ENCODE measurements around the gene SLC35F1.

SLC35F1 gene

DNA sequence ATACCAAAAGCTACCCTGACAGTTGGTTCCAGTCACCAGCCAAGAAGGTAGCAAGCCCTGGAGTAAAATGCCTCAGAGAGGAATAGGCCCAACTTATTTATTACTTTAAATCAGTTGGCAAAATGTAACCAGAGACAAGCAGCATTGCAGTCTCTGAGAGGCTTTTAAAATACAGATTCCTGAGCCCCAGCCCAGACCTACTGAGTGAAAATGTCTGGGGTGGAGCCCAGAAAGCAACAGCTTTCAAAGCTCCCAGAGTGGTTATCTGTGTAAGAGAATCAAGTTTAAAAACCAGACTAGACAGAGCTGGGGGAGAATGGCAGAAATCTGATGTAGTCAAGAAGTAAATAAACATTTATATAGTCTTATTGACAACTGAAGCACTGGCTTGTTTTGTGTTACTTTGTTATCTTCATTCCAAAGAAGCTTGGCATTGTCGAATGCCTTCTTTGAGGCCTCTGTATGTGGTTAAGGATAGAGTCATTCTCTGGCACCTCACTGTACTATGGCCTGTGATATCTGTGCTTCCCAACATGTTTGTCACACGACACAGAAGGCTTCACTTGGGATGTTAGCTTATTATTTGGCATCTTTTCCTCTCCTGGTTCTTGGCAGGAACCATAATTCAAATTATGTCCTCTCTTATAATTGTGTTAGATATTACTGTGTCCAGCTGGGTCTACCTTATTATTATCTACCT lies 313.5 kb downstream of the SLC35F1 start:
- Histone ChIP-seq H3K27ac (ENCODE audit: low read depth in 2 of 2, low read length in 2 of 2) (no peak overlapping the region), H3K9me3 (ENCODE audit: control insufficient read depth in 2 of 2, low read length in 2 of 2) (no peaks in the 10 kb centered on the region), H3K4me3 (ENCODE audit: low read length in 2 of 2) (no peak overlapping the region), H3K9ac (ENCODE audit: low read depth in 1 of 2, low read length in 2 of 2) (no peak overlapping the region), H3K27me3 (ENCODE audit: control insufficient read depth in 2 of 2, insufficient read depth in 2 of 2, low read length in 2 of 2) (no peaks in the 10 kb centered on the region), H3K36me3 (ENCODE audit: control insufficient read depth in 2 of 2, insufficient read depth in 2 of 2, low read length in 2 of 2) (no peaks in the 10 kb centered on the region), H3K4me1 (ENCODE audit: control insufficient read depth in 2 of 2, insufficient read depth in 2 of 2, low read length in 2 of 2) (no peaks in the 10 kb centered on the region)

DNA sequence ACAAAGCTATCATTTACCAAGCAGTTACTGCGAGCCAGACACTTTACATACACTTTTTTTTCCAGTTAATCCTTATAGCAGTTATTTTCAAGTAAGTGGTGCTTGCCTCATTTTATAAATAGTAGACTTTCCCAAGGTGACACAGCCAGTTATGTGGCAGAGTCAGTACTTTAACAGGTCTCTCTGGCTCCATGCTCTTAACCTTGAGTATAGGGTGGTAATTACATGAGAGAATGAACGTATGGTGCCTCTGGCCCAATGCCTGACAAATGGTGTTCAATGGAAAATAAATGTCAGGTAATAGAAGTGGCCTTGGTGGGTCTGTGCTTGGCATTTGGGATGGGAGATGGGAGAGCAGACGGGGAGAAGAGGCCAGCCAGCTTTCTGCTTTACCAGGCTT lies 316.3 kb downstream of the SLC35F1 start:
- Histone ChIP-seq H3K4me3 (ENCODE audit: low read length in 2 of 2) (no peak overlapping the region), H3K27me3 (ENCODE audit: control insufficient read depth in 2 of 2, insufficient read depth in 2 of 2, low read length in 2 of 2) (no peaks in the 10 kb centered on the region), H3K9ac (ENCODE audit: low read depth in 1 of 2, low read length in 2 of 2) (no peak overlapping the region), H3K36me3 (ENCODE audit: control insufficient read depth in 2 of 2, insufficient read depth in 2 of 2, low read length in 2 of 2) (no peaks in the 10 kb centered on the region), H3K9me3 (ENCODE audit: control insufficient read depth in 2 of 2, low read length in 2 of 2) (no peaks in the 10 kb centered on the region), H3K4me1 (ENCODE audit: control insufficient read depth in 2 of 2, insufficient read depth in 2 of 2, low read length in 2 of 2) (no peaks in the 10 kb centered on the region), H3K27ac (ENCODE audit: low read depth in 2 of 2, low read length in 2 of 2) (no peak overlapping the region)

DNA sequence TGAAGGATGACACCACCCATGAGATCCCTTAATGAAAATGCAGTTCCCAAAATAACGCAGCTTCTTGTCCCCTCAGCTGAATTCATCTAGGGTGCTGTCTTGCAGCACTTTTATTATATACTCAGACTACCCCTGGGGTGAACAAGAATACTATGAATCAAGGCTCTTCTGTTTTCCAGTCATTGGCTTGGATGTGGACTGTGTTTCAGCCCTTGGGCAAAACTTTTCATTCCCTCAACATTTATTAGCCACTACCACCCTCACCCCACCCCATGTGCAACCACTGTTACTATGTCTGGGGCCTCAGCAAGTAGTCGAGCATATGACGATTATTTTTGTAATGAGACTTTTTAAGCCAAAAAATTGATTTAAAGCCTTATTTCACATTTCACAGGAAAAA lies 321.8 kb downstream of the SLC35F1 start:
- Histone ChIP-seq H3K9me3 (ENCODE audit: control insufficient read depth in 2 of 2, low read length in 2 of 2) (peaks cover 0 to 2% of the 10 kb centered on the region in 2 donors), H3K36me3 (ENCODE audit: control insufficient read depth in 2 of 2, insufficient read depth in 2 of 2, low read length in 2 of 2) (no peaks in the 10 kb centered on the region), H3K4me3 (ENCODE audit: low read length in 2 of 2) (no peak overlapping the region), H3K27ac (ENCODE audit: low read depth in 2 of 2, low read length in 2 of 2) (no peak overlapping the region), H3K9ac (ENCODE audit: low read depth in 1 of 2, low read length in 2 of 2) (no peak overlapping the region), H3K4me1 (ENCODE audit: control insufficient read depth in 2 of 2, insufficient read depth in 2 of 2, low read length in 2 of 2) (no peaks in the 10 kb centered on the region), H3K27me3 (ENCODE audit: control insufficient read depth in 2 of 2, insufficient read depth in 2 of 2, low read length in 2 of 2) (no peaks in the 10 kb centered on the region)

DNA sequence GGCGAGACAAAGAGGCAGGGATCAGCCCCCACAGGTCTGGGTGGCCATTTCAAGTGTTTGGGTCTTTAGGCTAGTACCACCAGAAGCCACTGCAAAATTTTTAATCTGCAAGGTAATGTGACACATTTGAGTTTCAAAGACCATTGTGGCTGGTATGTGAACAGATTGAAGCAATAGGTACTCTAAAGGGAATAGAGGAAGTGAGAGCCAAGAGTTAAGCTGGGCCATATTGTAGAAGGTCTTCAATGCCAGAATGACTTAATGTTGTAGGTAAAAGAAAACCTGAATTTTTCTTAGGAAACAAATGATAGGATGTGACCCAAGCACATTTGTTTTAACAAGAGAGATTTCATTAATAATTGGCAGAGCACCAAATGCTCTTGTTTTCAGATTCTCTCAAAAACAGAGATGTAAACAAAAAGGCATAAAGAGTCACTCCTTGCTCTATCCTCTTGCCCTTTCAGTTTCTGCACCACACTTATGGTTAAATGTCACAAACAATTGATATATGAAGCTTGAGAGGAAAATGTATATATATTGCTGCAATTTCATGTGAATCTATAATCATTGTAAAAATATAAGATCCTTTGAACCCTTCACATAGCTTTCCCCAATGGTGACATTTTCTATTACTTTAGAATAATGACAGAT lies 333.9 kb downstream of the SLC35F1 start:
- Histone ChIP-seq H3K9ac (ENCODE audit: low read depth in 1 of 2, low read length in 2 of 2) (no peak overlapping the region), H3K27ac (ENCODE audit: low read depth in 2 of 2, low read length in 2 of 2) (no peak overlapping the region), H3K27me3 (ENCODE audit: control insufficient read depth in 2 of 2, insufficient read depth in 2 of 2, low read length in 2 of 2) (no peaks in the 10 kb centered on the region), H3K36me3 (ENCODE audit: control insufficient read depth in 2 of 2, insufficient read depth in 2 of 2, low read length in 2 of 2) (no peaks in the 10 kb centered on the region), H3K4me3 (ENCODE audit: low read length in 2 of 2) (no peak overlapping the region), H3K4me1 (ENCODE audit: control insufficient read depth in 2 of 2, insufficient read depth in 2 of 2, low read length in 2 of 2) (no peaks in the 10 kb centered on the region), H3K9me3 (ENCODE audit: control insufficient read depth in 2 of 2, low read length in 2 of 2) (peaks cover 0 to 2% of the 10 kb centered on the region in 2 donors)

DNA sequence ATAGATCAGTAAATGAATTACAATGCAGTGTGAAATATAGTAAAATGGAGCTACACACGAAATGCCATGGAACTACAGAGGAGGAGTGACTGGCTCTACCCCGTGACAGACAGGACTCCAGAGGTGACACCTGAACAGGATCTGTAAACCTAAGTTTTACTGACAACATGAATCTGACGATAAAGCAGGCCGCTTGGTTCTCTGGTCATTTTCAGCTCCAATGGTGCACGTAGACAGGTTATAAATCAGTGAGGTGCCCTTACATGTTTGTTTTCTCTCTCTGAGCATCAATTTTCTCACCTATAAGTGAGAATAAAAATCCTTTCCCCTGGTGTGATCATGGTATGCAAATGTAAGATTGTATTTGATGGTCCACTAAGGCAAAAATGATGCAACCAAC lies 339.3 kb downstream of the SLC35F1 start:
- H3K9ac ChIP-seq (ENCODE audit: low read depth in 1 of 2, low read length in 2 of 2): no peak overlapping the region
- no peak overlapping the region for H3K27ac ChIP-seq (ENCODE audit: low read depth in 2 of 2, low read length in 2 of 2)

DNA sequence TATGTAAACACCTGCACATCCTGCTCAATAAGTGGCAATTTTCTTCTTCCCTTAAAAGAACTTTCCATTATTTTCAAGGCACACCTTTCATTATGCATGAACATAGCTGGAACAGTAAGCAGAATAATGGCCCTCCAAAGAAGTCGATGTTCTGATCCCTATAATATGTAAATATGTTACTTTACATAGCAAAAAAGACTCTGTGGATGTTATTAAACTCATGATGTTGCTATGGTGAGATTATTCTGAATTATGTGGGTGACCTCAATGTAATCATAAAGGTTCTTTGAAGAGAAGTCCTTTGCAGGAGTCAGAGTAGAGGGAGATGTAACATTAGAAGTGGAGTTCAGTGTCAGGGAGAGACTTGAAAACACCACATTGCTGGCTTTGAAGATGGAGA lies 341.1 kb downstream of the SLC35F1 start:
- no peaks in the 10 kb centered on the region for H3K27me3 ChIP-seq (ENCODE audit: control insufficient read depth in 2 of 2, insufficient read depth in 2 of 2, low read length in 2 of 2)
- H3K4me3 ChIP-seq (ENCODE audit: low read length in 2 of 2): no peak overlapping the region
- no peaks in the 10 kb centered on the region for H3K4me1 ChIP-seq (ENCODE audit: control insufficient read depth in 2 of 2, insufficient read depth in 2 of 2, low read length in 2 of 2)
- no peak overlapping the region for H3K9ac ChIP-seq (ENCODE audit: low read depth in 1 of 2, low read length in 2 of 2)
- H3K27ac ChIP-seq (ENCODE audit: low read depth in 2 of 2, low read length in 2 of 2): no peak overlapping the region
- no peaks in the 10 kb centered on the region for H3K36me3 ChIP-seq (ENCODE audit: control insufficient read depth in 2 of 2, insufficient read depth in 2 of 2, low read length in 2 of 2)
- H3K9me3 ChIP-seq (ENCODE audit: control insufficient read depth in 2 of 2, low read length in 2 of 2): peaks cover 0 to 2% of the 10 kb centered on the region in 2 donors

More for the DNA sequence above, 339.3 kb downstream of the SLC35F1 start:
- no peak overlapping the region for H3K4me3 ChIP-seq (ENCODE audit: low read length in 2 of 2)
- H3K27me3 ChIP-seq (ENCODE audit: control insufficient read depth in 2 of 2, insufficient read depth in 2 of 2, low read length in 2 of 2): no peaks in the 10 kb centered on the region
- no peaks in the 10 kb centered on the region for H3K36me3 ChIP-seq (ENCODE audit: control insufficient read depth in 2 of 2, insufficient read depth in 2 of 2, low read length in 2 of 2)
- H3K4me1 ChIP-seq (ENCODE audit: control insufficient read depth in 2 of 2, insufficient read depth in 2 of 2, low read length in 2 of 2): no peaks in the 10 kb centered on the region
- peaks cover 0 to 2% of the 10 kb centered on the region in 2 donors for H3K9me3 ChIP-seq (ENCODE audit: control insufficient read depth in 2 of 2, low read length in 2 of 2)

DNA sequence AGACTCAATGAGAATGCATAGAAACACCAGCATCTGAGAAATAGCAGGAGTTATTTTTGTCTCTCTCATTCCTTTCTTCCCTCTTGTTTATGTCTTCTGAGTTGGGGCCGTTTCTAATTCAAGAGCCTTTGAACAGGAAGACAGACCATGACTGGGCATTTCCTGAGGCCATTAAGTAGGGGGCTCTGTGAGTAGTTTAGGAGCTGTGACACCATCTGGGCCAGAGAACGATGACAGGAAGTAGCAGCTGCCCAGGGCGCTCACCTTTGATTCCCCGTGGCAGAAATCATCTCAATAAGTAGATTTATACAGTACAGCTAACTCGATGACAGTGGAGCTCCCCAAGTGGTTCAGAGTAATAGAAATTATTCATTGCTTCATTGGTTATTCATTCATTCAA lies 342.6 kb downstream of the SLC35F1 start:
- H3K27ac ChIP-seq (ENCODE audit: low read depth in 2 of 2, low read length in 2 of 2): no peak overlapping the region
- no peaks in the 10 kb centered on the region for H3K36me3 ChIP-seq (ENCODE audit: control insufficient read depth in 2 of 2, insufficient read depth in 2 of 2, low read length in 2 of 2)
- no peak overlapping the region for H3K4me3 ChIP-seq (ENCODE audit: low read length in 2 of 2)
- H3K9me3 ChIP-seq (ENCODE audit: control insufficient read depth in 2 of 2, low read length in 2 of 2): peaks cover 0 to 2% of the 10 kb centered on the region in 2 donors
- H3K4me1 ChIP-seq (ENCODE audit: control insufficient read depth in 2 of 2, insufficient read depth in 2 of 2, low read length in 2 of 2): no peaks in the 10 kb centered on the region
- no peak overlapping the region for H3K9ac ChIP-seq (ENCODE audit: low read depth in 1 of 2, low read length in 2 of 2)
- H3K27me3 ChIP-seq (ENCODE audit: control insufficient read depth in 2 of 2, insufficient read depth in 2 of 2, low read length in 2 of 2): no peaks in the 10 kb centered on the region

DNA sequence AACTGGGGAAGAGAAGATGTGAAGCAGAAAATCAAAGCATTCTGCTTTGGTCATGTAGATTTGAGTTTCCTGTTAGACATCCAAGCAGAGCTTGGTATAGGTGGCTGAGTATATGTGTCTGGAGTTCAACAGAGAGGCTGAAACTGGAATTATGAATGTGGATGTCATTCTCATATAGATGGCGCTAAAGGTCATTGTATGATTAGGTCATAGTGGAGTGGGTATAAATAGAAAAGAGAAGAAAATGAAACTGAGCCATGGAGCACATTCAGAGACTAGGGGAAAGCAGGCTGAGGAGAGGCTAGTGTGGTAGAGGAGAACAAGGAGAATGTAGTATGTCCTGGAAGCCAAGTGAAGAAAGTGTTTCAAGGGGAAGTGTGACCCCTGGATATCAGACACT lies 345.4 kb downstream of the SLC35F1 start:
- Histone ChIP-seq H3K27me3 (ENCODE audit: control insufficient read depth in 2 of 2, insufficient read depth in 2 of 2, low read length in 2 of 2) (no peaks in the 10 kb centered on the region), H3K4me3 (ENCODE audit: low read length in 2 of 2) (no peak overlapping the region), H3K9ac (ENCODE audit: low read depth in 1 of 2, low read length in 2 of 2) (no peak overlapping the region), H3K27ac (ENCODE audit: low read depth in 2 of 2, low read length in 2 of 2) (no peak overlapping the region), H3K4me1 (ENCODE audit: control insufficient read depth in 2 of 2, insufficient read depth in 2 of 2, low read length in 2 of 2) (no peaks in the 10 kb centered on the region), H3K9me3 (ENCODE audit: control insufficient read depth in 2 of 2, low read length in 2 of 2) (no peaks in the 10 kb centered on the region), H3K36me3 (ENCODE audit: control insufficient read depth in 2 of 2, insufficient read depth in 2 of 2, low read length in 2 of 2) (no peaks in the 10 kb centered on the region)

DNA sequence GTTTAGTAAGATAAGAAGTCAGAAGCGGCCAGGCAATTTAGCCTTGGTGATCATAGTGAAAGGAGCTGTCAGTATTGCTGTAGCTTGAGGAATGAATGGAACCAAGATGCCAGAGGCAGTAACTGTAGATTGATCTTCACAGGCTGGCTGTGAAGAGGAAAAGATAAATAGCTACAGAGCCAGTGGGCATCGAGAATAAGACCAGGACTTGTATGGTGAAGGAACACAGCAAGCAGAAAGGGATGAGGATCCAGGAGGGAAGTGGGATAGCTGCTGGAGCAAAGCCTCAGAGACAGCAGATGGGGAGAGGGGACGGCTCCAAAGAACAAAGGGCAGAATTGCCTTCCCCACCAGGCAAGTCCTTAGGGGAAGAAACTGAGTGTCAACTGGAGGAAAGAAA lies 346.7 kb downstream of the SLC35F1 start:
- H3K36me3 ChIP-seq (ENCODE audit: control insufficient read depth in 2 of 2, insufficient read depth in 2 of 2, low read length in 2 of 2): no peaks in the 10 kb centered on the region
- no peak overlapping the region for H3K4me3 ChIP-seq (ENCODE audit: low read length in 2 of 2)
- no peak overlapping the region for H3K9ac ChIP-seq (ENCODE audit: low read depth in 1 of 2, low read length in 2 of 2)
- H3K27me3 ChIP-seq (ENCODE audit: control insufficient read depth in 2 of 2, insufficient read depth in 2 of 2, low read length in 2 of 2): no peaks in the 10 kb centered on the region
- no peak overlapping the region for H3K27ac ChIP-seq (ENCODE audit: low read depth in 2 of 2, low read length in 2 of 2)
- H3K9me3 ChIP-seq (ENCODE audit: control insufficient read depth in 2 of 2, low read length in 2 of 2): no peaks in the 10 kb centered on the region
- H3K4me1 ChIP-seq (ENCODE audit: control insufficient read depth in 2 of 2, insufficient read depth in 2 of 2, low read length in 2 of 2): no peaks in the 10 kb centered on the region

DNA sequence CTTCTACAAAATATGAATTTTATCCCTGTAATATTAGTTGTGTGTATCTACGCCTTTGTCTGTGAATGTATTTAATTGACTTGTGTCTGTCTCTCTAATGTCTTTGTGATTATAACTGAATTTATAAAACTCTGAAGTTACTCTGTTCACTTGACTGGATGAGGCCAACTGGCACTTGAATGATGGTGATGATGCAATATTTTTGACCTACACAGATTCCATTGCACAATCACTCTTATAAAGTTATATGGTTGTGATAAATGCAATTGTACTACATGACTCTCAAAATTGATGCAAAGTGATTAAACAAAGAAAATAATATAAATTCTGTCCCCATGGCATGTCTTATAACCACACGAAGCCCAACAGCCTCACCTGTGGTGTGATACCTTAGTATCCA lies 353.8 kb downstream of the SLC35F1 start:
- Histone ChIP-seq H3K27me3 (ENCODE audit: control insufficient read depth in 2 of 2, insufficient read depth in 2 of 2, low read length in 2 of 2) (no peaks in the 10 kb centered on the region), H3K9me3 (ENCODE audit: control insufficient read depth in 2 of 2, low read length in 2 of 2) (peaks cover 0 to 2% of the 10 kb centered on the region in 2 donors), H3K36me3 (ENCODE audit: control insufficient read depth in 2 of 2, insufficient read depth in 2 of 2, low read length in 2 of 2) (no peaks in the 10 kb centered on the region), H3K27ac (ENCODE audit: low read depth in 2 of 2, low read length in 2 of 2) (no peak overlapping the region), H3K4me3 (ENCODE audit: low read length in 2 of 2) (no peak overlapping the region), H3K9ac (ENCODE audit: low read depth in 1 of 2, low read length in 2 of 2) (no peak overlapping the region), H3K4me1 (ENCODE audit: control insufficient read depth in 2 of 2, insufficient read depth in 2 of 2, low read length in 2 of 2) (no peaks in the 10 kb centered on the region)

Measured in mucosa of rectum (tissue), 2 donors.